Activated T-cell treated with anti-CD3 and anti-CD28 coated beads for 4 hours (primary cell): ENCODE data around the gene SLC38A6.

Experiments used
- DNase-seq: peaks from one replicate; pipeline ENCODE4 v3.0.0-alpha.2; 2020

Gene SLC38A6

GRCh38 chr14:60980811-60981632, at the start of gene SLC38A6, which contains the start of gene TRMT5:
Gene SLC38A6, plus strand, starts transcription at chr14:60981245. Its CDS starts 33 bp downstream, at chr14:60981278.
Gene TRMT5, minus strand, starts transcription at chr14:60981079. Its CDS starts 106 bp downstream, at chr14:60980973.
- DNase-seq, result peak; percentile 93

GRCh38 chr14:60933920-60934655, 47.0 kb upstream of the SLC38A6 start:
- no peak for DNase-seq

DNA sequence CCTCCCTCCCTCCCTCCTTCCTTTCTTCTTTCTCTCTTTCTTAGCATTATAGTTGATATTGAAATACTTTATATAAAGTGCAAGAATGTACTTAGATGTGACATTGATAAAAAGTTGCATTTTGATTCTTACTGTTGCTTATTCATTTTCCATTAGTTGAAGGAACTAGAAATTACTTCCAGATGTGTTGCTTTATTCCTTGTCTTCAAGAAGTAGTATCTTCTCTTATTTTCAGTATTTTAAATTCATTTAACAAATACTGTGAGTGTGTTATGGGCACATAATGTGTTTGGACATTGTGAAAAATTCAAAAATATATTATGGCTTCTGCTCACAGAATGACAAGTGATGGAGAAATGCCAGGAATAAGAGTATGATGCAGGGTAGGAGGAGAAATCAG, 45.7 kb upstream of the SLC38A6 start:
- DNase-seq, result no peak

GRCh38 chr14:60943637-60944032, 37.4 kb upstream of the SLC38A6 start:
- DNase-seq, result no peak

- no peak for DNase-seq
Measured at GRCh38 chr14:60944204-60944603, 36.8 kb upstream of the SLC38A6 start.

GRCh38 chr14:60945984-60946383, 35.1 kb upstream of the SLC38A6 start:
- no peak for DNase-seq

- DNase-seq, result no peak
Measured at GRCh38 chr14:60946773-60947172, 34.3 kb upstream of the SLC38A6 start.

DNA sequence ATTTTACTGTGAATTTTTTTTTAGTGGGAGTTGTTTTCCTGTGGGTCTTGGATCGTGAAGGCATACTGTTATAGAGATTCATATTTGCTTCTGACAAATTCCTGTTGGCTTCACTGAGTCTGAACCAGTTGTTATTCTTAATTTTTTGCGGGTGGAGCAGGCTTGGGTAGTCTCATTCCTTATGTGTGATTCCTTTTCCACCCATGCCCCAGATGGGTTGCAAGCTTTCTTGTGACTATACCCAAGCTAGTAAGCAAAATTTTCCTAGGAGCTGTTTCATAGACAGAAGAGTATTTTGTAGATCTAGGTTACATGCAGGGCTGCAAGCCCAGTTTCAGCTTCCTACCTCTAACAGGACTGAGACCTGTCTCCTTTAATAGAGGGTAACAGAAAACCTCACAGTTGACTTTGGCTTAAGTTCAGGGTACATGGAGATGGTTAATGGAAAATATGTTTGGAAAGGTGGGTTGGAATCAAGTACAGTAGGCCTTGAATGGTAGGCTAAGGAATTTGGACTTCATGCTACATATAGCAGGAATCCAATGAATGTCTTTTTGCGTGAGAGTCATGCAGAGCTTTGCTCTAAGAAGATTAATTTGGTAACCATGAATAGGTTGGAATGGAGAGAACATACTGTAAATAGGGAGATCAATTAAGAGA, 29.1 kb upstream of the SLC38A6 start:
- DNase-seq, result no peak

GRCh38 chr14:60956202-60956601, 24.8 kb upstream of the SLC38A6 start:
- no peak for DNase-seq

GRCh38 chr14:60956632-60957031, 24.4 kb upstream of the SLC38A6 start:
- no peak for DNase-seq

GRCh38 chr14:60958146-60958545, 22.9 kb upstream of the SLC38A6 start:
- DNase-seq, result no peak

DNA sequence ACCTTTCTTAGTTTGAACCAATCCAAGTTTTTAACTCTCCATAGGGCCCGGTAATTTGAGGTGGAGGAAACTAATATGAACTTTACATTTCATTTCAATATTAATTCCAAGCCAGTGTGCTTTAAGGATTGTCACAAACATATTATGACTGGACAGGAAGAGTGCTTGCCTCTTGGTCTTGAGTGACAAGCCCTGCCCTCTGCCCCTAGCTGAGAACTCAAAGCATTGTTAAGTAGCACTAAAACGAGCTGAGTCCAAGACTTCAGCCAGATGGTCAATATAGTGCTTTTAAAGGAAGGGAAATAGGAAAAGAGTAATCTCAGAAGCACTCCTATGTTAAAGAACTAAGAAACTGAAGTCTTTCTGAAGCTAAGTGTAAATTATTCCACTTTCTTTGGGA, 17.3 kb upstream of the SLC38A6 start:
- DNase-seq, result no peak

DNA sequence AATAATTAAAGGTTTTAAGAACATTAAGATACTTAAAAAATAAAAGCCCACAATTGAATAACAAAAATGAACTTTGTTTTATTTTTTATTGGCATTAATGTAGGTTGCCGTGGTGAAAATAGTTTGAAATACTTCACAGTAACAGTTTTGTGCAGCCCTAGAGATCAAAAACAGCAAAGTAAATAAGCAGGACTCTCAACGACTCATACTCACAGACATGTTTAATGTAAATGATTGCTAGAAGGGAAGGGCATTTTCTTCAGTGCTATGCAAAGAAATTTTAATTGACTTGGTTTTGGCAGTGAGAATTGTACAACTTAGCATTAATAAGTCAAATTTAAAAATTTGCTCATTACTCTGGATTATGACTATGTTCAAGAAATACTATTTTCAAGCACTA, 16.1 kb upstream of the SLC38A6 start:
- DNase-seq, result no peak

- no peak for DNase-seq
Measured at GRCh38 chr14:60965402-60965801, 15.6 kb upstream of the SLC38A6 start.

DNA sequence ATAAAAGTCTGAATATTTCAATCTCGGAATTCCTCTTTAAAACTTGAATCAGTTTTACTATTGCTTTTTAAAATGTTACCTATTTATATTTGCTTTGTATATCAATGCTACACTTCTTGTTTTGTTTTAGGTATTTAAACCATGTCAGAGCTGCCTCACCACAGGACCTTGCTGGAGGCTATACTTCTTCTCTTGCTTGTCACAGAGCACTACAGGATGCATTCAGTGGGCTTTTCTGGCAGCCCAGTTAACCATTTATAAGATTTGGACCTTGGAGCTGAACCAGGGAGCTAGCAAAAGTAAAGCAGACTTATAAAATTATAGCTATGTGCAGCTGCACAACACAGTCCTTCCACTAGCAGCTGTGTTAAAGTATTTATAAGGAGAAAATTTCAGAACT, 12.9 kb upstream of the SLC38A6 start:
- DNase-seq, result no peak

- DNase-seq, result no peak
Measured at GRCh38 chr14:60968671-60969070, 12.4 kb upstream of the SLC38A6 start.

DNA sequence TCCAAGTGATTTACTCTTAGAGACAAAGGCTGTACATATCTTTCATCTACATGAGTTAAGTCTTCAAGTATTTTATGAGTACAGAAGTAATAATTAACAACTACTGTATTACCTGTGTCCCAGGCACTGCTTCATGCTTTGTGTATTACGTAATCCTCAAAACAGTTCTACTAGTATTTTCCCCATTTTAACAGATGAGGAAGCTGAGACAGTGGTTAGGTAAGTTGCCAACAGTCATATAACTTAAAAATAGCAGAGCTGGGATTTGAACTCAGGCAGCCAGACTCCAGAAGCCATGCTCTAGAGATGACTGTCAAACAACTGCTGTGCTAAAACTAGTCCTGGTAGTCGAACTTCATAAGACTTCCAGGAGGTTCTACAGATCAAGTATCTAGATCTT, 10.9 kb upstream of the SLC38A6 start:
- DNase-seq, result no peak

DNA sequence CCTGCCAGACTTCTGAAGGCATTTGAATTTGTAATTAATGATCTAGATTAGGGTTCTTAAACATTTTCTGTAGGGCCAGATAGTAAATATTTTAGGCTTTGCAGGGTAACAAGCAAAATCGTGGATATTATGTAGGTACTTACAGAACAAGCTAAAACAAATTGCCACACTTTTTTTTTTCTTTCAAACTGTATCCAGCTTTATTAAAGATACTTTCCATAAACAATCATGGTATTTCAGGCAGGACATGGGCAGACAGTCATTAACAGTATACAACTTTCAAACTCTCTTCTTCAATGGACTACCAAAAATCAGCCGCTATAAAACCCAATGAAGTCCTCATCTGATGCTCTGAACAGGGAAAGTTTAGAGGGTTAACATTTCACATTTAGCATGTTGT, 9.8 kb upstream of the SLC38A6 start:
- DNase-seq, result no peak

DNA sequence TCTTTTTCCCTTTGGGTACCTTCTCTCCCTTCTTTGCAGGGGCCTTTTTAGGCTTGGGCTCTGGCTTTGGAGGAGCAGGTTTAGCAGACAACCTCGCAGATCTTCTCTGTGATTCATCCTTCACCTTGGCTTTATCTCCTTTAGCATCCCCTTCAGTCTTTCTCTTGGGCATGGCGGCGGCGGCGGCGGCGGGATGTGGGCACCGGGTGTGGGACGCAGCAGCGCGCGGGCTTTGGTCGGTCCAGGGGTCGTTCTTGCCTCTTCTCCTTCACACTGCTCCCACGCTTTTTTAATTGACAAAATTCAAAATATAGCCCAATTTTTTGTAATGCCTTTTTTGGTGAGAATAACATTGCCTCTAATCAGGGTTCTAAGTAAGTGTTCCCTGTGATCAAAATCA, 8.8 kb upstream of the SLC38A6 start:
- no peak for DNase-seq

GRCh38 chr14:60973070-60973469, 8.0 kb upstream of the SLC38A6 start:
- no peak for DNase-seq

DNA sequence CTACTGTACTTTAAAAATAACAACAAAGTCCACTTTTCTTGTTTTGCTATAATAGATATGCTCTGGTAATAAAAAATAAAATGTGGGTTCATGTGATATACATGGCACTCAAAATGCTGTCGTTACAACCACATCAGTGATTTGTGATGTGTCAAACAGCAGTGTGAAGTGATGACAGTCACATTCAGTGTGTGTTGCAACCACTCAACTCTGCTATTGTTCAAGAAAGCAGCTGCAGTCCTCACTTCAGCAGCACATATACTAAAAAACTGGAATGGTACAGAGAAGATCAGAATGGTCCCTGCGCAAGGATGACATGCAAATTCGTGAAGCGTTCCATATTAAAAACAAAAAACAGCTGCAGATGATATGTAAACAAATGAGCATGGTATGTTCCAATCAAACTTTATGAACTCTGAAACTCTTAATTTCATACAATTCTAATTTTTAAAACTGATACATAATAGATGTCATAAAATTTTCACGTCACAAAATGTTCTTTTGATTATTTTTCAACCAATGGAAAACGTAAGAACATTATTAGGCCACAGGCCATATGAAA, 6.9 kb upstream of the SLC38A6 start:
- DNase-seq, result no peak

GRCh38 chr14:60975551-60975950, 5.5 kb upstream of the SLC38A6 start:
- DNase-seq, result no peak

DNA sequence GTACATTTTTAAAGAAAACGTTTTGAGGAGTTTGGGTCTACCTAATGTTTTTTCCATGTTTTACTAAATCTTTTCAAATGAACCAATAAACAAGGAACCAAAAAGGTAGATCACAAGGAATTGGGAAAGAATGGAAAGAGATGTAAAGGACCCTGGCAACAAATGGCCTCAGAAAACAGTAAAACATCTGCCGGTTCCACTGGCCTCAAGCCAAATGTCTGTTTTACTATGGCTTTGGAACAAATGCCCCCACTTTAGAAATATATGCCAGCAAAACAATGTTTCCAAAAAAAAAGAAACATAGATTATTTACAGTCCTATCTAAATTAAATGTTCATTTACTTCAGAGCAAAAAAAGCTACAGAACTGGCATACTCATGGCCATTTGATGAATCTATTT, 3.2 kb upstream of the SLC38A6 start:
- DNase-seq, result no peak
